Testis (tissue), 3 donors: ENCODE data around the gene PRR16. TPM values are rescaled to one million over a fixed set of nuclear protein-coding genes. Genes with fewer than 3 reads are reported as not detected.

ENCODE experiments used
- DNase-seq: peaks from one replicate; pipeline ENCODE4 v3.0.0-alpha.2; 2019
- H3K27ac ChIP-seq, 2 donors: fragments of 200-600 bp; sonication (generic); one replicate each; pipeline ENCODE4 v1.5.1; 2019
- H3K27me3 ChIP-seq: fragments of 200-600 bp; sonication (generic); one replicate; pipeline ENCODE4 v1.5.1; 2019
- H3K36me3 ChIP-seq: fragments of 200-600 bp; sonication (generic); one replicate; pipeline ENCODE4 v1.5.1; 2017; ENCODE audit warnings: low read depth; ENCODE audit errors: missing control alignments
- H3K4me1 ChIP-seq: fragments of 200-600 bp; sonication (generic); one replicate; pipeline ENCODE4 v1.5.1; 2019
- H3K4me3 ChIP-seq, 2 donors: fragments of 200-600 bp; sonication (generic); one replicate each; pipeline ENCODE4 v1.5.1; 2017 to 2019
- H3K9me3 ChIP-seq: fragments of 200-600 bp; sonication (generic); one replicate; pipeline ENCODE4 v1.5.1; 2017
- CTCF ChIP-seq, 3 experiments: fragments of 450-650 bp in 2 of 3; fragments of 200-600 bp in 1 of 3; sonication (generic) in 1 of 3; IDR thresholded peaks; one replicate each; pipeline ENCODE4 v1.5.1; 2016 to 2019; ENCODE audit warnings: antibody characterized with exemption in 3 of 3, mild to moderate bottlenecking in 2 of 3, moderate library complexity in 1 of 3
- POLR2A ChIP-seq: fragments of 450-650 bp; IDR thresholded peaks from one replicate; pipeline ENCODE4 v1.6.1; 2017; ENCODE audit warnings: antibody characterized with exemption, mild to moderate bottlenecking, moderate library complexity
- WGBS, 2 donors: methylation state at CpG; one replicate each; pipeline ENCODE4 v1.1.5; 2018; 5-methylcytosine and 5-hydroxymethylcytosine counted together
- intact Hi-C: fragments of 100-400 bp; cut with DNase I; formaldehyde crosslinking; loops from one replicate; pipeline ENCODE4 v1.15.1; 2023; ENCODE audit warnings: low total_unique reads
- polyA plus RNA-seq: library from polyadenylated mRNA; stranded (reverse); fragments of 350-450 nt; fragmentation: Illumina TruSeq; extraction: RNeasy Lipid Tissue Mini Kit (QIAGEN cat#74804); gene quantifications from one replicate; pipeline ENCODE4 v1.2.3, GENCODE V29; 2014; ENCODE audit warnings: low read depth, low replicate concordance; ENCODE audit not compliant: insufficient read depth
- total RNA-seq, 2 donors: library from RNA; depleted of rRNA; stranded (reverse); fragments of >200 nt; gene quantifications; one replicate each; pipeline ENCODE4 v1.2.3, GENCODE V29; 2016

The PRR16 gene
- total and polyA plus RNA-seq, 3 donors from 2014 or later, result 0.68 to 3.4 (median 1.5) TPM

- TF ChIP-seq CTCF (IDR thresholded peaks at IDR 0.05) (no peak), POLR2A (no peak)
- no peak for DNase-seq
- intact Hi-C loops, result no loop called here
These were observed 240.0 kb downstream of the PRR16 start for GRCh38 chr5:120703918-120704587.

GRCh38 chr5:120706877-120707276 is 242.8 kb downstream of the PRR16 start:
- Histone ChIP-seq H3K4me3 (no peak overlapping the region), H3K9me3 (no peaks in the 10 kb centered on the region), H3K27me3 (no peaks in the 10 kb centered on the region), H3K27ac (no peak overlapping the region), H3K36me3 (no peaks in the 10 kb centered on the region), H3K4me1 (no peaks in the 10 kb centered on the region)
- intact Hi-C loops, result no loop called here
- DNase-seq, result no peak
- TF ChIP-seq POLR2A (no peak), CTCF (IDR thresholded peaks at IDR 0.05) (no peak)

More at GRCh38 chr5:120703918-120704587, 240.0 kb downstream of the PRR16 start:
- no peak overlapping the region for H3K4me3 ChIP-seq
- H3K27me3 ChIP-seq, result no peaks in the 10 kb centered on the region
- H3K4me1 ChIP-seq, result no peaks in the 10 kb centered on the region
- H3K36me3 ChIP-seq, result no peaks in the 10 kb centered on the region
- no peak overlapping the region for H3K27ac ChIP-seq
- 57 to 77% methylated on average over 1 of the region's 1 CpG for WGBS, 2 donors
- H3K9me3 ChIP-seq, result no peaks in the 10 kb centered on the region

DNA sequence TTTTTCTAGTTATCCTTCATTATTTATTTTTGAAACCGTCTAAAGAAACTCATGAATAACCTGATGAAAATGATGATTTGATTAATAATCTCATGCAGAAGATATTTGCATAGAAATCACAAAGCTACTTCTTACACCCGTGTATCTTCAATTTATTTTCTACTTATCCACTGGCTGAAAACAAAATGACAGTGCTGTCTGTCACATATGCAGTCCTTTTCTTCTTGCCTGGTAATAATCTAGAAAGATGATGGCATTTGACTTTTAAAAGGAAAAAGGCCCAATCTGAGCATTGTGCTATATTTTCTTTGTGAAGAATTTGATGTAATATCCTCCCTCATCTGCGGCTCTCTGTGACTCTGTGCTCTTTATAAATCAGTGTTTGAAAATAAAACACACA is 253.3 kb downstream of the PRR16 start:
- no peaks in the 10 kb centered on the region for H3K27me3 ChIP-seq
- no peak overlapping the region for H3K4me3 ChIP-seq
- no peak overlapping the region for H3K27ac ChIP-seq
- intact Hi-C loops, result no loop called here
- TF ChIP-seq CTCF (IDR thresholded peaks at IDR 0.05) (no peak), POLR2A (no peak)
- H3K9me3 ChIP-seq, result no peaks in the 10 kb centered on the region
- no peak for DNase-seq
- no peaks in the 10 kb centered on the region for H3K4me1 ChIP-seq
- no peaks in the 10 kb centered on the region for H3K36me3 ChIP-seq
- WGBS, 2 donors, result 79 to 81% methylated on average over 3 of the region's 3 CpGs

GRCh38 chr5:120730214-120730613 is 266.1 kb downstream of the PRR16 start:
- TF ChIP-seq POLR2A (no peak), CTCF (IDR thresholded peaks at IDR 0.05) (no peak)
- no peak overlapping the region for H3K4me3 ChIP-seq
- no peak for DNase-seq
- H3K36me3 ChIP-seq, result no peaks in the 10 kb centered on the region
- H3K27me3 ChIP-seq, result no peaks in the 10 kb centered on the region
- H3K4me1 ChIP-seq, result no peaks in the 10 kb centered on the region
- intact Hi-C loops, result no loop called here
- no peaks in the 10 kb centered on the region for H3K9me3 ChIP-seq
- H3K27ac ChIP-seq, result no peak overlapping the region

DNA sequence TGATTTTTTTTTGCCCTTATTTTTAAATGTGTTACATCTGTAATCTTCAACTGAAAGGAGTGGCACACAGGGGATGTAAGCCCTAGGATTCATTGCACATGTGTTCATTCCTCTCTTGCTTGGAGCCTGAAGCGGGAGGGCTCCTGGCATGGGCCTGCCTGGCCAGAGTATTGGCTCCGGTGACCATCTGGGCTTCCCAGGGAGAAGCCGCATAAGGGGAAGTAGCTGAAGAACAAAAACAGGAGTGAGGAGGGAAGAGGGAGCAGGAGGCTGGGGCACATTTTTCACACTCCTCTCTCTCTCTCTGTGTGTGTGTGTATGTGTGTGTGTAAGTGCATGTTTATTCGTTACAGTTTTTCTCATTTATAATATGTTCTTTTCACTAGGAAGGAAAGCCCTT is 269.9 kb downstream of the PRR16 start:
- H3K4me3 ChIP-seq, result no peak overlapping the region
- no peaks in the 10 kb centered on the region for H3K9me3 ChIP-seq
- no peaks in the 10 kb centered on the region for H3K4me1 ChIP-seq
- H3K27ac ChIP-seq, result peak overlapping the region in 1 of 2 donors; percentile 5
- TF ChIP-seq CTCF (IDR thresholded peaks at IDR 0.05) (no peak), POLR2A (no peak)
- peak; percentile 32 for DNase-seq
- intact Hi-C loops, result no loop called here
- no peaks in the 10 kb centered on the region for H3K36me3 ChIP-seq
- WGBS, 2 donors, result 54% methylated on average over 4 of the region's 4 CpGs
- no peaks in the 10 kb centered on the region for H3K27me3 ChIP-seq
